Activated CD8-positive, alpha-beta T cell treated with anti-CD3 and anti-CD28 coated beads, Interleukin-2, amount 10 ng/mL, durations not matched to agents 7 days and 5 days (primary cell): ENCODE measurements around the gene NOC3L. TPM values are rescaled to one million over a fixed set of nuclear protein-coding genes. Genes with fewer than 3 reads are reported as not detected.
A peak's percentile ranks its signal among the peaks of the same experiment; 100 is the strongest.

ENCODE experiments used
- ATAC-seq: fragments of 150-1000 bp; cut with Tn5 transposase; one replicate; pipeline ENCODE4 v1.10.0; 2021; ENCODE audit warnings: moderate library complexity
- CTCF ChIA-PET: fragments of 350-600 bp; sonication (Branson Sonifier 250); formaldehyde crosslinking; loops from one replicate; lab custom pipeline; 2021; ENCODE audit warnings: antibody characterized with exemption; lab: Charles Lee
- POLR2A ChIA-PET: fragments of 350-600 bp; sonication (Branson Sonifier 250); formaldehyde crosslinking; loops from one replicate; lab custom pipeline; 2021; ENCODE audit warnings: antibody characterized with exemption; lab: Charles Lee
- DNase-seq: peaks from one replicate; pipeline ENCODE4 v3.0.0-alpha.2; 2020
- H3K27ac Mint-ChIP-seq: one replicate; pipeline ENCODE4 v1.8.0; 2021; ENCODE audit warnings: mild to moderate bottlenecking, mixed read lengths
- H3K27me3 Mint-ChIP-seq: one replicate; pipeline ENCODE4 v1.8.0; 2021; ENCODE audit warnings: low read depth, mixed read lengths
- H3K36me3 Mint-ChIP-seq: one replicate; pipeline ENCODE4 v1.8.0; 2021; ENCODE audit warnings: low read depth, mixed read lengths
- H3K4me1 Mint-ChIP-seq: one replicate; pipeline ENCODE4 v1.8.0; 2021; ENCODE audit warnings: low read depth, mixed read lengths
- H3K4me3 Mint-ChIP-seq: one replicate; pipeline ENCODE4 v1.8.0; 2021; ENCODE audit warnings: mild to moderate bottlenecking, mixed read lengths
- H3K9me3 Mint-ChIP-seq: one replicate; pipeline ENCODE4 v1.8.0; 2022; ENCODE audit warnings: mixed read lengths; ENCODE audit not compliant: insufficient read depth
- total RNA-seq, 2 experiments: library from RNA; stranded (reverse); gene quantifications; one replicate each; pipeline ENCODE4 v1.2.3, GENCODE V29; 2021

NOC3L gene
- total RNA-seq, 2 experiments from 2014 or later = 21.6 to 22.2 TPM

DNA sequence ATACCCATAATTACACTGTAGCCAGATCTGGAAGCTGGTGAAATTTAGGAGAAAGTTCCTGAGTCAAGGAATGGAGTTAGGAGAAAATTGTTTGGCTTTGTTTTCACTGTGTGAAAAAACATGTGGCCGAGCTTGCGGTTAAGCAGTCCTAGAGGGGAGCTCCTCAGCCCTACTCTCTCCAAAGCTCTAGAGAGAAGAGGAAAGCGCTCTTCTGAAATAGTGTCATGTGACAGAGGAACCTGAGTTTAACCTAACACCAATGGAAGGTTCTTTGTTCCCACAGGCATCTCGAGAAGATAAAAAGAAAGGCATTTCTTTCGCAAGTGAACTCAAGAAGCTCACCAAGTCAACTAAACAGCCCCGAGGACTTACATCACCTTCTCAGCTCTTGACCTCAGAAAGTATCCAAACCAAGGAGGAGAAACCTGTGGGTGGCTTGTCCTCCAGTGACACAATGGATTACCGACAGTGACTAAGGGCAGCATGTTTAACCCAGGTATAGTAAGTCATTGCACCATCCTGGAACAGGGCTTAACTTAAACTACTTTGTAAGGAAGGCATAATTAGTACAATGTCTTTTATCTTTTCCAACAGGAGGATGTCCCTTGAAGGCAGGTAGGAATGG is 38.0 kb downstream of the NOC3L start:
- DNase-seq (no peak), ATAC-seq (no peak)
- ChIA-PET CTCF (interaction anchor here (0.9 kb wide), 1 partner anchor 117 kb away, joined by 3 read pairs; no protein-coding TSS in a partner anchor), POLR2A (no interaction called here)
- H3K27me3 Mint-ChIP-seq = no peaks in the 10 kb centered on the region
- H3K4me1 Mint-ChIP-seq = no peaks in the 10 kb centered on the region
- H3K9me3 Mint-ChIP-seq = no peaks in the 10 kb centered on the region
- H3K36me3 Mint-ChIP-seq = peaks cover 21% of the 10 kb centered on the region
- no peak overlapping the region for H3K4me3 Mint-ChIP-seq
- peak overlapping the region; percentile 20 for H3K27ac Mint-ChIP-seq

DNA sequence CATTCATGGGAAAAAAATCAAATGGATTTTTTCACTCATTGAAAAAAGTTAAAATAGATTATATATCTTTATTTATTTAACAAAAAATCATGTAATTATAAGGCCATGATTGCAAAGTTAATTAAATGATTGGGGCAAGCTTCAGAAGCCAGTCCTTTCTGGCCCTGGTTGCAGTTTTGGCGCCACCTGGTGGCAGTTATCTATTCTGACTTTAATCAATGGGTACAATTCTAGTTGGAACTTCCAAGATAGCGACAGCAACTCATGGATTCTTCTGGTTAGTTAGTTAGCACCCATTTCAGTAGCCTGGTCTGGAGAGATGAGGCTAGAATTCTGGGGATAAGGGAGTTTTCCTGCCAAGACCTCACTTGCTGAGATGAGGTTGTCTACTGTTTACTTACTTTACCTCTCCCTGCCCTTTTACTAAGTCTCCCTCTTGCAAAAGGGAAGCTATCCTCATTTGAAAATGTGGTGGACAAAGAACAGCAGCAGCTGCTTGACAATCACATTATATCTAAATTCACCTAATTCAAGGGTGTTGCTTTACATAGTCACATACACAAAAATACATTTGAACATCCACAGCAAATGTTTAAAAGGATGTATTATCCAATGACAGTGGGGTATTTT is 42.3 kb downstream of the NOC3L start:
- ATAC-seq = peak; percentile 69
- Mint-ChIP-seq H3K36me3 (peaks cover 11% of the 10 kb centered on the region), H3K27ac (no peak overlapping the region), H3K4me1 (no peaks in the 10 kb centered on the region), H3K9me3 (no peaks in the 10 kb centered on the region), H3K4me3 (no peak overlapping the region), H3K27me3 (no peaks in the 10 kb centered on the region)
- peak; percentile 75 for DNase-seq
- POLR2A ChIA-PET = no interaction called here
- CTCF ChIA-PET = interaction anchor here (0.5 to 3.7 kb wide), 44 partner anchors 9 to 1009 kb away, joined by 3 to 36 read pairs (median 4); partner anchors contain the start of gene TBC1D12

GRCh38 chr10:94316560-94316959 is 46.2 kb downstream of the NOC3L start:
- DNase-seq (no peak), ATAC-seq (no peak)
- Mint-ChIP-seq H3K27me3 (no peaks in the 10 kb centered on the region), H3K27ac (no peak overlapping the region), H3K9me3 (no peaks in the 10 kb centered on the region), H3K4me1 (no peaks in the 10 kb centered on the region), H3K36me3 (peaks cover 1% of the 10 kb centered on the region), H3K4me3 (no peak overlapping the region)
- CTCF ChIA-PET = no interaction called here
- POLR2A ChIA-PET = no interaction called here

DNA sequence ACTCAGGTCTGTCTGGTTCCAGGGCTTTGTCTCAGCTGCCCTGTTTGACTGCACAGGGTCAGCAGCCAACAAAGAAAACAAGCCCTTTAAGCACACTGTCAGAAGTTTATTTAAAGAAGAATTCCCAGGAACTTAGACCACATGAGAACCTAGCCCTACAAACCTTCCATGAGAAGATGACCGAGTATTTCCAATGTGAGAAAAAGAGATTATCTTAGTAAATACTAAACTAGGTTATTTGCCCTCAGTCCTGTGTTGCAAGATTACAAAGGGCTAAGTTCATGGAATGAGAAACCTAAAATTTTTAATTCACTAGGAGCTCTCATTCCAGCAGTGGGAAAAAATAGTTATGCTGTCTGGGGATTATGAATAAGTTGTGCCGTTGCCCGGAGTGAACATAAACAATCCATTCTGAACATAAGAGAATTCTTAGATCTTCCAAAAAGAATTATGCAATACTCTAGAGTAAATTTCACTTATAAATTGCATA is 46.7 kb downstream of the NOC3L start:
- H3K27ac Mint-ChIP-seq = no peak overlapping the region
- peaks cover 1% of the 10 kb centered on the region for H3K36me3 Mint-ChIP-seq
- no peaks in the 10 kb centered on the region for H3K9me3 Mint-ChIP-seq
- ChIA-PET CTCF (no interaction called here), POLR2A (no interaction called here)
- H3K4me1 Mint-ChIP-seq = no peaks in the 10 kb centered on the region
- no peaks in the 10 kb centered on the region for H3K27me3 Mint-ChIP-seq
- ATAC-seq (no peak), DNase-seq (no peak)
- H3K4me3 Mint-ChIP-seq = no peak overlapping the region

GRCh38 chr10:94315024-94315451 is 47.7 kb downstream of the NOC3L start:
- DNase-seq (no peak), ATAC-seq (no peak)
- no peak overlapping the region for H3K4me3 Mint-ChIP-seq
- CTCF ChIA-PET = no interaction called here
- no peaks in the 10 kb centered on the region for H3K27me3 Mint-ChIP-seq
- no peaks in the 10 kb centered on the region for H3K4me1 Mint-ChIP-seq
- POLR2A ChIA-PET = no interaction called here
- no peak overlapping the region for H3K27ac Mint-ChIP-seq
- H3K9me3 Mint-ChIP-seq = no peaks in the 10 kb centered on the region
- no peaks in the 10 kb centered on the region for H3K36me3 Mint-ChIP-seq

- H3K4me3 Mint-ChIP-seq = no peak overlapping the region
- H3K27ac Mint-ChIP-seq = no peak overlapping the region
- no peak for ATAC-seq
- peaks cover 2% of the 10 kb centered on the region for H3K4me1 Mint-ChIP-seq
- ChIA-PET CTCF (interaction anchor here (0.9 to 3.6 kb wide), 2 partner anchors 10 to 134 kb away, joined by 4 to 20 read pairs; no protein-coding TSS in a partner anchor), POLR2A (no interaction called here)
- peaks cover 18% of the 10 kb centered on the region for H3K27me3 Mint-ChIP-seq
- no peaks in the 10 kb centered on the region for H3K9me3 Mint-ChIP-seq
- no peak for DNase-seq
- no peaks in the 10 kb centered on the region for H3K36me3 Mint-ChIP-seq
These were observed 52.4 kb downstream of the NOC3L start for GRCh38 chr10:94310369-94310768.

DNA sequence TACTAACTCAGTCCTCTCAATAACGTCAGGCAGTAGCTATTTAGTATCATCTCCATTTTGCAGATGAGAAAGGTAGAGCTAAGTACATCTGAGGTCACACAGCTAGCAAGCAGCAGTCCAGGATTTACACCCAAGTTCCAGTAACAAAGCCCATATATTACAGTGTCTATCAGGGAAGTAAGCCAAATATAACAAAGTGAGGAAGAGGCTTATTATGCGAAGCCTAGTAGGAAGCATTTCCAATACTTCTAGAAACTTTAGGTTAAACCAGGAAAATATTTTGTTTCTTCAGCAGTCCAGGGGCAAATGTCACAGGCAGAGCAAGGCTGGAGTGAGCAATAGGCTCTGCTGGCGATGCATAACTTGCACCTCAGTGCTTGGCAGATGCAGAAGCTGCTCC is 53.9 kb downstream of the NOC3L start:
- H3K4me3 Mint-ChIP-seq = no peak overlapping the region
- POLR2A ChIA-PET = no interaction called here
- no peak overlapping the region for H3K27ac Mint-ChIP-seq
- H3K36me3 Mint-ChIP-seq = no peaks in the 10 kb centered on the region
- no peaks in the 10 kb centered on the region for H3K9me3 Mint-ChIP-seq
- DNase-seq = no peak
- CTCF ChIA-PET = interaction anchor here (1.0 to 1.6 kb wide), 2 partner anchors 11 to 135 kb away, joined by 4 to 6 read pairs; no protein-coding TSS in a partner anchor
- no peak for ATAC-seq
- H3K27me3 Mint-ChIP-seq = peaks cover 25% of the 10 kb centered on the region
- peaks cover 2% of the 10 kb centered on the region for H3K4me1 Mint-ChIP-seq

- Mint-ChIP-seq H3K9me3 (no peaks in the 10 kb centered on the region), H3K27ac (no peak overlapping the region), H3K4me1 (peaks cover 2% of the 10 kb centered on the region), H3K36me3 (no peaks in the 10 kb centered on the region), H3K27me3 (peaks cover 36% of the 10 kb centered on the region), H3K4me3 (no peak overlapping the region)
- ChIA-PET POLR2A (no interaction called here), CTCF (interaction anchor here (1.8 kb wide), 1 partner anchor 13 kb away, joined by 6 read pairs; no protein-coding TSS in a partner anchor)
- no peak for DNase-seq
- no peak for ATAC-seq
These were observed 55.6 kb downstream of the NOC3L start for GRCh38 chr10:94307046-94307615.

- Mint-ChIP-seq H3K4me1 (peaks cover 13% of the 10 kb centered on the region), H3K9me3 (no peaks in the 10 kb centered on the region), H3K4me3 (no peak overlapping the region), H3K27ac (no peak overlapping the region), H3K36me3 (no peaks in the 10 kb centered on the region), H3K27me3 (peaks cover 56% of the 10 kb centered on the region)
- ATAC-seq = no peak
- no peak for DNase-seq
- ChIA-PET CTCF (no interaction called here), POLR2A (no interaction called here)
These were observed 58.8 kb downstream of the NOC3L start for GRCh38 chr10:94303929-94304328.

DNA sequence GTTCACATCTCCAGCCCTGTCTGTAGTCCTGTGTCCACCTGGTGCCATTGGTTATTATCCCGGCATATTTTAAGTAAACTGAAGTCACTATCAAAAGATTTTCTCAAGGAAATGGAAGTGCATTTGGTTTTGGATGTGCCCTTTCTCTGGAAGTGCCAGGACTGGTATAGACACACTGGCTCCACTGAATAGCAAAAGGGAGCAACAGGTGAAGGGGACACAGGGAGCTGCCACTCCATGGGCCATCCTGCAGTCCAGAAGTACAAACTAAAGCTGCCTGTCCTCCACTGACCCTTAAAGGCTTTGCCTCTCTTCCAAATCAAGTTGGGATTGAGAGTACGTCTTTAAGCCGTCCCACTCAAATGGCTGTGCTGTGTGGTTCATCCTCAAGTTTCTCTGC is 62.7 kb downstream of the NOC3L start:
- ATAC-seq (no peak), DNase-seq (no peak)
- ChIA-PET POLR2A (no interaction called here), CTCF (no interaction called here)
- Mint-ChIP-seq H3K27ac (no peak overlapping the region), H3K36me3 (no peaks in the 10 kb centered on the region), H3K4me3 (no peak overlapping the region), H3K9me3 (no peaks in the 10 kb centered on the region), H3K27me3 (peaks cover 60% of the 10 kb centered on the region), H3K4me1 (peaks cover 15% of the 10 kb centered on the region)

DNA sequence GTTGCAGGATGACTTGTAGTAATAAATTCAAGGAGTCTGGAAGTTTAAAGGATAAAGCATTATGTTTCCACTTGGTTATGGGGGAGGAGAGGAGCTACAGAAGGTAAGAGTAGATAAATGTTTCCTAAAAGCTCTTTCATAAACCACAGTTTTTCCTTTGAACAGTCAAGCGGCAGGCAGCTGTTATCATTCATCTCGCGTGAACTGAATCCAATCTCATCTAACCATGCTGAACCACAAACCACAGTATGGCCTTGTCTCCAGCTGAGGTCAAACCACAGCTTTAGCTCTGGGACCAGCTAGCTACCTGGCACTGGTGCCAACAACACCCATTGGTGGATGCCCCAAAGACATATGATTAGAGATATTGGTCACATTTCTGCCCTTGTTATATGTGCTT is 63.3 kb downstream of the NOC3L start:
- Mint-ChIP-seq H3K27ac (no peak overlapping the region), H3K9me3 (no peaks in the 10 kb centered on the region), H3K4me3 (no peak overlapping the region), H3K27me3 (peaks cover 59% of the 10 kb centered on the region), H3K36me3 (no peaks in the 10 kb centered on the region), H3K4me1 (peaks cover 15% of the 10 kb centered on the region)
- peak; percentile 84 for ATAC-seq
- POLR2A ChIA-PET = no interaction called here
- DNase-seq = peak; percentile 58
- CTCF ChIA-PET = interaction anchor here (0.9 to 1.3 kb wide), 3 partner anchors 21 to 145 kb away, joined by 3 to 4 read pairs (median 3); no protein-coding TSS in a partner anchor

DNA sequence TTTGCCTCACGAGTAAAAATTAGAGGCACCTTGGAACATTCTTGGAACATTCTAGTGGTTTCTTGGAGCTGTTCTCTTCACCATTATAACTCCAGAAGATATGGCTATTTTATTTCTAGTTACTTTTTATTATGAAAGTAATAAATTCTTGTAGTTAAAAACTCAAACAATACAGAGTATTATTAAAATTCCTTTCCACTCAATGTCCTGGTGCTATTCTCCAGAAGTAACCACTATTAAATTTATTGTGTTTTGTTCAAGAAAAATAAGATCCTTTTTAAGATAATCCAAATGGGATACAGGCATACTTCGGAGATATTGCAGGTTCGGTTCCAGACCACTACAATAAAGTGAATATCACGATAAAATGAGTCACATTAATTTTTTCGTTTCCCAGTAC is 68.6 kb downstream of the NOC3L start:
- Mint-ChIP-seq H3K9me3 (no peaks in the 10 kb centered on the region), H3K36me3 (no peaks in the 10 kb centered on the region)
- ATAC-seq = no peak

More for the DNA sequence above, 68.6 kb downstream of the NOC3L start:
- no peak overlapping the region for H3K4me3 Mint-ChIP-seq
- H3K27ac Mint-ChIP-seq = no peak overlapping the region
- no peak for DNase-seq
- CTCF ChIA-PET = no interaction called here
- peaks cover 47% of the 10 kb centered on the region for H3K27me3 Mint-ChIP-seq
- POLR2A ChIA-PET = no interaction called here
- H3K4me1 Mint-ChIP-seq = peaks cover 7% of the 10 kb centered on the region
